Endometrial microvascular endothelial cells (primary cell): ENCODE data around the gene HOXC10. TPM values are rescaled to one million over a fixed set of nuclear protein-coding genes. Genes with fewer than 3 reads are reported as not detected.

Experiments used
- total RNA-seq: library from RNA; depleted of rRNA; stranded (reverse); fragments of >200 nt; gene quantifications from one replicate; pipeline ENCODE4 v1.2.3, GENCODE V29; 2015; ENCODE audit errors: inconsistent ontology term

The HOXC10 gene
- total RNA-seq, 1 donor from 2014 or later, result not detected

Other genes starting within 250 kb of the HOXC10 start
- not detected for gene CISTR, start 233.2 kb upstream of the HOXC10 start, total RNA-seq
- not detected for gene HOXC13, start 46.3 kb upstream of the HOXC10 start, total RNA-seq
- not detected for gene HOXC12, start 30.2 kb upstream of the HOXC10 start, total RNA-seq
- not detected for gene HOXC11, start 12.0 kb upstream of the HOXC10 start, total RNA-seq
- gene HOTAIR, start 10.2 kb upstream of the HOXC10 start, total RNA-seq, result not detected
- not detected for gene HOXC9, start 15.0 kb downstream of the HOXC10 start, total RNA-seq
- gene HOXC8, start 23.8 kb downstream of the HOXC10 start, total RNA-seq, result 0.84 TPM
- not detected for gene HOXC6, start 43.3 kb downstream of the HOXC10 start, total RNA-seq
- gene HOXC5, start 47.9 kb downstream of the HOXC10 start, total RNA-seq, result not detected
- gene HOXC4, start 68.7 kb downstream of the HOXC10 start, total RNA-seq, result not detected
- 72.7 TPM for gene SMUG1, start 203.8 kb downstream of the HOXC10 start, total RNA-seq